RWPE2 (cell line): ENCODE data around the gene GPC2.
A peak's percentile ranks its signal among the peaks of the same experiment; 100 is the strongest.
"Not testable (repeated sequence)": the region's sequence is repeated elsewhere in the genome, so short reads cannot be mapped to it uniquely, and the experiment has no call there.

Experiments used
- ATAC-seq: fragments of 200-7000 bp; cut with Tn5 transposase; 3 replicates; pipeline ENCODE4 v1.9.1; 2021; ENCODE audit warnings: low read depth
- DNase-seq: peaks from one replicate; pipeline ENCODE4 v3.0.0-alpha.2; 2020; ENCODE audit warnings: low spot score
- H3K27ac ChIP-seq: fragments of 450-650 bp; 2 replicates; pipeline ENCODE4 v1.5.1; 2017; ENCODE audit warnings: mild to moderate bottlenecking; ENCODE audit not compliant: poor library complexity, severe bottlenecking
- H3K27me3 ChIP-seq: fragments of 250-450 bp; sonication (Bioruptor Pico); 2 replicates; pipeline ENCODE4 v1.5.1; 2021; ENCODE audit warnings: mild to moderate bottlenecking, moderate library complexity; ENCODE audit not compliant: insufficient read depth, poor library complexity, severe bottlenecking
- H3K36me3 ChIP-seq: fragments of 250-450 bp; sonication (Bioruptor Pico); 2 replicates; pipeline ENCODE4 v1.5.1; 2020; ENCODE audit warnings: low read depth, mild to moderate bottlenecking, moderate library complexity
- H3K4me1 ChIP-seq: fragments of 250-450 bp; sonication (Bioruptor Pico); 2 replicates; pipeline ENCODE4 v1.5.1; 2021; ENCODE audit warnings: mild to moderate bottlenecking, moderate library complexity; ENCODE audit not compliant: insufficient read depth, poor library complexity, severe bottlenecking
- H3K4me3 ChIP-seq: fragments of 250-450 bp; sonication (Bioruptor Pico); 2 replicates; pipeline ENCODE4 v1.5.1; 2021; ENCODE audit warnings: mild to moderate bottlenecking, moderate library complexity; ENCODE audit not compliant: severe bottlenecking
- H3K9me3 ChIP-seq: fragments of 250-450 bp; sonication (Bioruptor Pico); 2 replicates; pipeline ENCODE4 v1.5.1; 2021; ENCODE audit warnings: mild to moderate bottlenecking, moderate library complexity; ENCODE audit not compliant: severe bottlenecking
- CTCF ChIP-seq: fragments of 450-650 bp; IDR thresholded peaks from one replicate; pipeline ENCODE4 v1.5.1; 2017; ENCODE audit warnings: mild to moderate bottlenecking, moderate library complexity; ENCODE audit not compliant: poor library complexity, severe bottlenecking

Gene GPC2

DNA sequence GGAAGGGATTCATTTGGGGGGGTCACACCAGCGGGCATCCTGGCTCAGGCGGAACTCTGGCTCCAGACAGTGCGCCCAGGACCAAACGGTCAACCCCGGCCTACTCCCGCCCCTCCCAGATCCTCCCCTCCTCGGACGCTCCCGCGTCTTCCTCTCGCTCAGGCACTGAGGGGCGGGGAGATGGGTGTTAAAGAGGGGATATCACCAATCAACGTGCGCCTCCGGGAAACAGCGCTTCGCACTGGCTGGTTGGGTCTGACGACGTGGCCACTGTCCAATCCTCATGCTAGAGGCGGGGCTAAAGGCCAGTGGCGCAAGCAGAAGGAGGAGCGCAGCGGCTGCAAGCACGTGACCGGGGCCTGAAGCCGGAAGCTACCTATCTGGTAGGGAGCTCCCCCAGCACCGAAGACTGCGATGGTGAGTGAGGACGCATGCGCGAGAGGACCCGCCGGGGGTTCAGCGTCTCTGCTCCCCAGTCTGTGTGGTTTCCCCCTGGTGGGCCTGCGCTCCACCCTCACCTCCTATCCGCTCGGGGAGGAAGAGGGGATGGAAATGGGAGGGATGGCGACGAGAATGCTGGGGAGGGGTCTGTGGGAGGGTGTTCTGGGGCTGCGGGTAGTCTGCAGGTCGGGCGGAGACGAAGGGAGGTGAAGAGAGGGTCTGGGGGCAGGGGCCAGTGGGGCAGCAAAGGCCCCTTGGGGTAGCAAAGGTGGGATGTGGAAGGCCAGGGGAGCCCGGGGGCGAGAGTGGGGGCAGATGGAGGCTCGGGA, 28.4 kb downstream of the GPC2 start, which contains the start of gene LAMTOR4:
Gene LAMTOR4, plus strand, starts transcription at position 360 of the 770 bp plus-strand sequence. Its CDS starts 55 bp downstream, at position 415.
- H3K4me3 ChIP-seq: peak within 1 kb of the TSS; percentile 69
- DNase-seq (peak; percentile 99), ATAC-seq (peak; percentile 99)
- no peak for TF ChIP-seq CTCF
- peaks cover 8% of the 10 kb centered on the region for H3K4me1 ChIP-seq
- H3K27ac ChIP-seq: peak within 1 kb of the TSS; percentile 32
- H3K9me3 ChIP-seq: no peaks in the 10 kb centered on the region
- no peaks in the 10 kb centered on the region for H3K27me3 ChIP-seq
- H3K36me3 ChIP-seq: peaks cover 33% of the 10 kb centered on the region; the same call in 1 of the 2 replicates

- DNase-seq (no peak), ATAC-seq (no peak)
- TF ChIP-seq CTCF: no peak
- Histone ChIP-seq H3K9me3 (no peaks in the 10 kb centered on the region), H3K4me3 (peak overlapping the region; percentile 69), H3K27ac (no peak overlapping the region), H3K4me1 (peaks cover 8% of the 10 kb centered on the region), H3K36me3 (peaks cover 27% of the 10 kb centered on the region; the same call in 1 of the 2 replicates), H3K27me3 (no peaks in the 10 kb centered on the region)
Measured at GRCh38 chr7:100148225-100148558, 29.0 kb downstream of the GPC2 start.

GRCh38 chr7:100147278-100147677, 29.9 kb downstream of the GPC2 start:
- Histone ChIP-seq H3K27me3 (no peaks in the 10 kb centered on the region), H3K4me3 (no peak overlapping the region), H3K4me1 (peaks cover 8% of the 10 kb centered on the region), H3K9me3 (no peaks in the 10 kb centered on the region), H3K36me3 (peaks cover 21% of the 10 kb centered on the region; the same call in 1 of the 2 replicates), H3K27ac (no peak overlapping the region)
- no peak for DNase-seq
- ATAC-seq: no peak
- TF ChIP-seq CTCF: no peak

- H3K36me3 ChIP-seq: 0 out of 2 replicates have a peak, but pooled peaks cover 17% of the 10 kb centered on the region
- H3K4me3 ChIP-seq, H3K27me3 ChIP-seq, DNase-seq, H3K9me3 ChIP-seq, H3K27ac ChIP-seq, ATAC-seq, H3K4me1 ChIP-seq: not testable (repeated sequence)
Measured at GRCh38 chr7:100146350-100146749, 30.8 kb downstream of the GPC2 start.

DNA sequence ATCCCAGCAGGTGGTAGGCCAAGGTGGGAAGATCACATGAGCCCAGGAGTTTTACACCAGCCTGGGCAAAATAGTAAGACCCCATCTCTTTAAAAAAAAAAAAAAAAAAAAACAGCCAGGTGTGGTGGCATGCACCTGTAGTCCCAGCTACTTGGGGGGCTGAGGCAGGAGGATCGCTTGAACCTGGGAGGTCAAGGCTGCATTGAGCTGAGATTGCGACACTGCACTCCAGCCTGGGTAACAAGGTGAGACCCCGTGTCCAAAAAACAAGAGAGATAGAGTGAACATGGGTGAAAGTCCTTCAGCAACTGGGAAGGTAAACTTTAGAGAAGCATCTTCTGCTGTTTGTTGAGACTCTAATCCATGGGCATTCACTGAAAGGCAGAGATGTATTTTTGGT, 34.7 kb downstream of the GPC2 start:
- H3K4me1 ChIP-seq: no peaks in the 10 kb centered on the region
- DNase-seq (no peak), ATAC-seq (no peak)
- H3K9me3 ChIP-seq: no peaks in the 10 kb centered on the region
- TF ChIP-seq CTCF: no peak
- H3K27me3 ChIP-seq: no peaks in the 10 kb centered on the region
- no peaks in the 10 kb centered on the region for H3K36me3 ChIP-seq
- no peak overlapping the region for H3K27ac ChIP-seq
- no peak overlapping the region for H3K4me3 ChIP-seq
